GM23338 (cell line): ENCODE results near the gene CNTNAP5.

Experiments used
- CREB1 ChIP-seq: fragments of 250-450 bp; sonication (Bioruptor Pico); IDR thresholded peaks from 2 replicates; pipeline ENCODE4 v1.5.0; 2020; ENCODE audit warnings: low read depth, mild to moderate bottlenecking, moderate library complexity
- EZH2 ChIP-seq: fragments of 200-600 bp; sonication (generic); IDR thresholded peaks from one replicate; pipeline ENCODE4 v1.8.0; 2017; ENCODE audit warnings: antibody characterized with exemption, mild to moderate bottlenecking, low read depth; ENCODE audit not compliant: unreplicated experiment
- POLR2AphosphoS5 ChIP-seq: IDR thresholded peaks from 2 replicates; pipeline ENCODE4 v1.6.1; 2016; ENCODE audit warnings: antibody characterized with exemption, low read depth
- REST ChIP-seq: IDR thresholded peaks from one replicate; pipeline ENCODE4 v1.6.1; 2018; ENCODE audit warnings: antibody characterized with exemption; ENCODE audit not compliant: unreplicated experiment
- TF ChIP-seq, protein P1 (sequence below), 2 experiments: fragments of 200-600 bp in 1 of 2; sonication (generic) in 1 of 2; conservative IDR thresholded peaks; 2 replicates each; pipeline versions ENCODE4 v1.5.1 to v1.6.1; 2016 to 2017; ENCODE audit warnings: antibody characterized with exemption in 2 of 2, low read depth in 2 of 2, mild to moderate bottlenecking in 2 of 2, moderate library complexity in 1 of 2
- TF ChIP-seq, protein P2 (sequence below): IDR thresholded peaks from 2 replicates; pipeline ENCODE4 v1.6.1; 2016; ENCODE audit warnings: antibody characterized with exemption

- TF ChIP-seq, protein P1, sequence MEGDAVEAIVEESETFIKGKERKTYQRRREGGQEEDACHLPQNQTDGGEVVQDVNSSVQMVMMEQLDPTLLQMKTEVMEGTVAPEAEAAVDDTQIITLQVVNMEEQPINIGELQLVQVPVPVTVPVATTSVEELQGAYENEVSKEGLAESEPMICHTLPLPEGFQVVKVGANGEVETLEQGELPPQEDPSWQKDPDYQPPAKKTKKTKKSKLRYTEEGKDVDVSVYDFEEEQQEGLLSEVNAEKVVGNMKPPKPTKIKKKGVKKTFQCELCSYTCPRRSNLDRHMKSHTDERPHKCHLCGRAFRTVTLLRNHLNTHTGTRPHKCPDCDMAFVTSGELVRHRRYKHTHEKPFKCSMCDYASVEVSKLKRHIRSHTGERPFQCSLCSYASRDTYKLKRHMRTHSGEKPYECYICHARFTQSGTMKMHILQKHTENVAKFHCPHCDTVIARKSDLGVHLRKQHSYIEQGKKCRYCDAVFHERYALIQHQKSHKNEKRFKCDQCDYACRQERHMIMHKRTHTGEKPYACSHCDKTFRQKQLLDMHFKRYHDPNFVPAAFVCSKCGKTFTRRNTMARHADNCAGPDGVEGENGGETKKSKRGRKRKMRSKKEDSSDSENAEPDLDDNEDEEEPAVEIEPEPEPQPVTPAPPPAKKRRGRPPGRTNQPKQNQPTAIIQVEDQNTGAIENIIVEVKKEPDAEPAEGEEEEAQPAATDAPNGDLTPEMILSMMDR (conservative IDR thresholded peaks at IDR 0.05; ENCODE audit: low read depth in 2 of 2), result no peak
- TF ChIP-seq POLR2AphosphoS5 (no peak), REST (no peak), EZH2 (no peak), CREB1 (no peak)
- TF ChIP-seq, protein P2, sequence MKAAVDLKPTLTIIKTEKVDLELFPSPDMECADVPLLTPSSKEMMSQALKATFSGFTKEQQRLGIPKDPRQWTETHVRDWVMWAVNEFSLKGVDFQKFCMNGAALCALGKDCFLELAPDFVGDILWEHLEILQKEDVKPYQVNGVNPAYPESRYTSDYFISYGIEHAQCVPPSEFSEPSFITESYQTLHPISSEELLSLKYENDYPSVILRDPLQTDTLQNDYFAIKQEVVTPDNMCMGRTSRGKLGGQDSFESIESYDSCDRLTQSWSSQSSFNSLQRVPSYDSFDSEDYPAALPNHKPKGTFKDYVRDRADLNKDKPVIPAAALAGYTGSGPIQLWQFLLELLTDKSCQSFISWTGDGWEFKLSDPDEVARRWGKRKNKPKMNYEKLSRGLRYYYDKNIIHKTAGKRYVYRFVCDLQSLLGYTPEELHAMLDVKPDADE, result no peak
Measured at GRCh38 chr2:124151691-124152090, 126.6 kb downstream of the CNTNAP5 start.
